KMS-11 (cell line): ENCODE data around the gene GGA1.

ENCODE experiments used
- H2AFZ ChIP-seq: fragments of 200-600 bp; sonication (generic); 2 replicates; pipeline ENCODE4 v1.6.1; 2016; ENCODE audit warnings: antibody characterized with exemption, mixed run types, low read depth
- H3K27ac ChIP-seq: fragments of 200-600 bp; sonication (generic); 2 replicates; pipeline ENCODE4 v1.6.1; 2016; ENCODE audit warnings: mild to moderate bottlenecking, mixed run types
- H3K27me3 ChIP-seq: fragments of 200-600 bp; sonication (generic); 2 replicates; pipeline ENCODE4 v1.6.1; 2017; ENCODE audit warnings: mild to moderate bottlenecking, low read depth, mixed run types, moderate library complexity; ENCODE audit not compliant: insufficient read depth
- H3K36me3 ChIP-seq: fragments of 200-600 bp; sonication (generic); 2 replicates; pipeline ENCODE4 v1.6.1; 2017; ENCODE audit warnings: mild to moderate bottlenecking, mixed run types; ENCODE audit not compliant: insufficient read depth
- H3K4me1 ChIP-seq: fragments of 200-600 bp; sonication (generic); 2 replicates; pipeline ENCODE4 v1.6.1; 2016; ENCODE audit warnings: mild to moderate bottlenecking, low read depth, mixed run types; ENCODE audit not compliant: poor library complexity, severe bottlenecking
- H3K4me2 ChIP-seq: fragments of 200-600 bp; sonication (generic); 2 replicates; pipeline ENCODE4 v1.7.0; 2016; ENCODE audit warnings: mild to moderate bottlenecking, mixed run types
- H3K4me3 ChIP-seq: fragments of 200-600 bp; sonication (generic); IDR thresholded peaks from 2 replicates; pipeline ENCODE4 v1.6.1; 2017; ENCODE audit warnings: low read depth, low read length, mixed read lengths; ENCODE audit not compliant: insufficient read depth
- H3K79me2 ChIP-seq: fragments of 200-600 bp; sonication (generic); 2 replicates; pipeline ENCODE4 v1.6.1; 2016; ENCODE audit warnings: low read depth, mixed run types; ENCODE audit not compliant: insufficient read depth
- H3K9ac ChIP-seq: fragments of 200-600 bp; sonication (generic); 2 replicates; pipeline ENCODE4 v1.6.1; 2016; ENCODE audit warnings: mild to moderate bottlenecking, mixed run types
- H4K20me1 ChIP-seq: fragments of 200-600 bp; sonication (generic); 2 replicates; pipeline ENCODE4 v1.6.1; 2016; ENCODE audit warnings: mild to moderate bottlenecking, mixed run types; ENCODE audit not compliant: insufficient read depth
- TF ChIP-seq, protein P1 (sequence below): fragments of 200-600 bp; sonication (generic); conservative IDR thresholded peaks from 2 replicates; pipeline ENCODE4 v1.6.1; 2017; ENCODE audit warnings: low read depth, mild to moderate bottlenecking, antibody characterized with exemption, low read length, moderate library complexity, mixed read lengths

The GGA1 gene

GRCh38 chr22:37591823-37592404 lies 16.7 kb upstream of the GGA1 start:
- peaks cover 63% of the 10 kb centered on the region for H3K27me3 ChIP-seq
- no peak overlapping the region for H3K9ac ChIP-seq
- no peak overlapping the region for H3K4me3 ChIP-seq
- no peaks in the 10 kb centered on the region for H4K20me1 ChIP-seq
- H3K79me2 ChIP-seq = no peaks in the 10 kb centered on the region
- peaks cover 6% of the 10 kb centered on the region for H3K4me1 ChIP-seq
- H2AFZ ChIP-seq = peak overlapping the region; percentile 73; the same call in 1 of the 2 replicates
- H3K27ac ChIP-seq = no peak overlapping the region
- no peaks in the 10 kb centered on the region for H3K36me3 ChIP-seq
- H3K4me2 ChIP-seq = peak overlapping the region; percentile 59
- TF ChIP-seq, protein P1, sequence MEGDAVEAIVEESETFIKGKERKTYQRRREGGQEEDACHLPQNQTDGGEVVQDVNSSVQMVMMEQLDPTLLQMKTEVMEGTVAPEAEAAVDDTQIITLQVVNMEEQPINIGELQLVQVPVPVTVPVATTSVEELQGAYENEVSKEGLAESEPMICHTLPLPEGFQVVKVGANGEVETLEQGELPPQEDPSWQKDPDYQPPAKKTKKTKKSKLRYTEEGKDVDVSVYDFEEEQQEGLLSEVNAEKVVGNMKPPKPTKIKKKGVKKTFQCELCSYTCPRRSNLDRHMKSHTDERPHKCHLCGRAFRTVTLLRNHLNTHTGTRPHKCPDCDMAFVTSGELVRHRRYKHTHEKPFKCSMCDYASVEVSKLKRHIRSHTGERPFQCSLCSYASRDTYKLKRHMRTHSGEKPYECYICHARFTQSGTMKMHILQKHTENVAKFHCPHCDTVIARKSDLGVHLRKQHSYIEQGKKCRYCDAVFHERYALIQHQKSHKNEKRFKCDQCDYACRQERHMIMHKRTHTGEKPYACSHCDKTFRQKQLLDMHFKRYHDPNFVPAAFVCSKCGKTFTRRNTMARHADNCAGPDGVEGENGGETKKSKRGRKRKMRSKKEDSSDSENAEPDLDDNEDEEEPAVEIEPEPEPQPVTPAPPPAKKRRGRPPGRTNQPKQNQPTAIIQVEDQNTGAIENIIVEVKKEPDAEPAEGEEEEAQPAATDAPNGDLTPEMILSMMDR = no peak

- no peak overlapping the region for H2AFZ ChIP-seq
- no peaks in the 10 kb centered on the region for H4K20me1 ChIP-seq
These were observed 14.4 kb upstream of the GGA1 start for GRCh38 chr22:37594237-37594636.

DNA sequence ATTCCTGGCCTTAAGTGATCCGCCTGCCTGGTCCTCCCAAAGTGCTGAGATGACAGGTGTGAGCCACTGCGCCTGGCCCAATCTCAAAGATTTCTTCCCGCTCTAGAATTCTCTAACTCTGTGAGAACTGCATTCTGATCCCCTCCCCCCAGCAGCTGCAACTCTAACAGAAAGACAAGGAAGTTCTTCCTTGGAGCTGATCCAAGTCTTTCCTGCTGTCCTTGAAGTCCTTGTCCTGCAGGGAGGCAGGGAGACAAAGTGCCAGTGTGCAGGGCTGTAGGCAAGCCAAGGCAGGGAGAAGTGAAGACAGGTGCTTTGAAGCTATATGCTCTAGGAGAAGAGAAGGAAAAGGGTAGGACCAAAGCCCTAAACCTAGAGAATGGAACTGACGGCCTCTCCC lies 9.5 kb upstream of the GGA1 start:
- H4K20me1 ChIP-seq = no peaks in the 10 kb centered on the region
- H3K27ac ChIP-seq = no peak overlapping the region
- H3K27me3 ChIP-seq = peaks cover 78% of the 10 kb centered on the region
- H3K36me3 ChIP-seq = no peaks in the 10 kb centered on the region
- H3K9ac ChIP-seq = no peak overlapping the region
- no peak overlapping the region for H3K4me2 ChIP-seq
- H3K4me3 ChIP-seq = no peak overlapping the region
- H3K79me2 ChIP-seq = no peaks in the 10 kb centered on the region
- H2AFZ ChIP-seq = no peak overlapping the region
- TF ChIP-seq, protein P1 = no peak
- no peaks in the 10 kb centered on the region for H3K4me1 ChIP-seq

More at GRCh38 chr22:37594237-37594636, 14.4 kb upstream of the GGA1 start:
- peaks cover 6% of the 10 kb centered on the region for H3K4me1 ChIP-seq
- H3K27me3 ChIP-seq = peaks cover 55% of the 10 kb centered on the region
- TF ChIP-seq, protein P1 = no peak
- H3K4me3 ChIP-seq = no peak overlapping the region
- no peaks in the 10 kb centered on the region for H3K79me2 ChIP-seq
- H3K4me2 ChIP-seq = no peak overlapping the region
- H3K27ac ChIP-seq = no peak overlapping the region
- H3K36me3 ChIP-seq = no peaks in the 10 kb centered on the region
- H3K9ac ChIP-seq = no peak overlapping the region

DNA sequence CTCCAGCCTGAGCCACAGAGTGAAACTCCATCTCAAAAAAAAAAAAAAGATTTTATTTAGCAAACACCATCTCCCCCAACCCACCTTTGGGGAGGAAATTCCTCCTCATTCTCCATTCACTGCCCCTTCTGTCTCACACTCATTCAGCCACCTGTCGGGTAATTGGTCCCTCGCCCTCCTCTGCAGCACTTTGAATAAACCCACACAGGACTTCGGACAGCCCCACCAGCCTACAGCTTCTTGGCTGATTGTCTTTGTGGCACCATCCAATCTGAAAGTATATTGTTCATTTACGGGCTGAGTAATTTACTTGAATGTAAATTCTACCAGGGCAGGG lies 7.5 kb upstream of the GGA1 start:
- Histone ChIP-seq H3K27ac (no peak overlapping the region), H3K4me1 (peaks cover 7% of the 10 kb centered on the region), H4K20me1 (no peaks in the 10 kb centered on the region), H3K36me3 (no peaks in the 10 kb centered on the region), H3K27me3 (peaks cover 79% of the 10 kb centered on the region), H3K4me3 (no peak overlapping the region), H3K79me2 (no peaks in the 10 kb centered on the region), H2AFZ (no peak overlapping the region), H3K9ac (no peak overlapping the region), H3K4me2 (no peak overlapping the region)
- TF ChIP-seq, protein P1 = no peak
